GM12878 (cell line): ENCODE results near the gene ZGLP1. TPM values are rescaled to one million over a fixed set of nuclear protein-coding genes. Genes with fewer than 3 reads are reported as not detected.

Source experiments
- BCL11A ChIP-seq: IDR thresholded peaks from 2 replicates; pipeline ENCODE4 v1.6.1; 2011; ENCODE audit warnings: low read depth, low read length
- CHD4 ChIP-seq: fragments of 200-600 bp; sonication (generic); IDR thresholded peaks from 2 replicates; pipeline ENCODE4 v1.6.1; 2016; ENCODE audit warnings: mild to moderate bottlenecking
- CUX1 ChIP-seq: IDR thresholded peaks from 2 replicates; pipeline ENCODE4 v1.6.1; 2012; ENCODE audit warnings: improper control_type of control experiment, low read depth, low read length; ENCODE audit not compliant: insufficient replicate concordance
- FOXK2 ChIP-seq: fragments of 450-650 bp; IDR thresholded peaks from 2 replicates; pipeline ENCODE4 v1.6.1; 2017; ENCODE audit warnings: mild to moderate bottlenecking, moderate library complexity
- FOXM1 ChIP-seq: IDR thresholded peaks from 2 replicates; pipeline ENCODE4 v1.6.1; 2012; ENCODE audit warnings: low read depth, mild to moderate bottlenecking, inconsistent platforms, low read length, moderate library complexity
- HDGF ChIP-seq: fragments of 450-650 bp; IDR thresholded peaks from 2 replicates; pipeline ENCODE4 v1.6.1; 2016; ENCODE audit warnings: antibody characterized with exemption
- IKZF1 ChIP-seq: fragments of 450-650 bp; conservative IDR thresholded peaks from 2 replicates; pipeline ENCODE4 v1.6.1; 2017; ENCODE audit warnings: antibody characterized with exemption, mild to moderate bottlenecking
- IKZF2 ChIP-seq, 2 experiments: fragments of 450-650 bp; IDR thresholded peaks; 2 replicates each; pipeline ENCODE4 v1.6.1; 2017; ENCODE audit warnings: mild to moderate bottlenecking in 2 of 2, moderate library complexity in 2 of 2
- KAT2A ChIP-seq: conservative IDR thresholded peaks from 2 replicates; pipeline ENCODE4 v1.6.1; 2011; ENCODE audit warnings: low read depth, low read length; ENCODE audit not compliant: control insufficient read depth
- MTA2 ChIP-seq: fragments of 450-650 bp; IDR thresholded peaks from 2 replicates; pipeline ENCODE4 v1.6.1; 2016; ENCODE audit warnings: low read depth, mild to moderate bottlenecking, moderate library complexity
- MXI1 ChIP-seq: fragments of 150-350 bp; IDR thresholded peaks from 2 replicates; pipeline ENCODE4 v1.6.1; 2011; ENCODE audit warnings: low read depth, mild to moderate bottlenecking, inconsistent platforms, low read length, improper control_type of control experiment
- NFYA ChIP-seq: IDR thresholded peaks from 2 replicates; pipeline ENCODE4 v1.6.1; 2011; ENCODE audit warnings: low read depth, mild to moderate bottlenecking, low read length, improper control_type of control experiment, borderline replicate concordance
- PAX8 ChIP-seq: fragments of 450-650 bp; IDR thresholded peaks from 2 replicates; pipeline ENCODE4 v1.6.1; 2017; ENCODE audit warnings: mild to moderate bottlenecking, moderate library complexity
- PBX3 ChIP-seq: IDR thresholded peaks from 2 replicates; pipeline ENCODE4 v1.6.1; 2011; ENCODE audit warnings: mild to moderate bottlenecking, low read depth, low read length, moderate library complexity; ENCODE audit not compliant: insufficient replicate concordance
- POU2F2 ChIP-seq: IDR thresholded peaks from 3 replicates; pipeline ENCODE4 v1.6.1; 2011; ENCODE audit warnings: low read depth, mild to moderate bottlenecking, low read length, borderline replicate concordance
- RUNX3 ChIP-seq: IDR thresholded peaks from 2 replicates; pipeline ENCODE4 v1.6.1; 2012; ENCODE audit warnings: low read length, inconsistent platforms
- SMARCA5 ChIP-seq: fragments of 450-650 bp; IDR thresholded peaks from 2 replicates; pipeline ENCODE4 v1.6.1; 2017; ENCODE audit warnings: mild to moderate bottlenecking
- SMC3 ChIP-seq: IDR thresholded peaks from 2 replicates; pipeline ENCODE4 v1.6.1; 2011; ENCODE audit warnings: low read length, improper control_type of control experiment, borderline replicate concordance
- ZNF274 ChIP-seq: IDR thresholded peaks from one replicate; pipeline ENCODE4 v1.8.0; 2011; ENCODE audit not compliant: insufficient read length, insufficient read depth
- polyA plus RNA-seq, 11 experiments: library from polyadenylated mRNA; depleted of rRNA in 4 of 11; unstranded in 6 of 11; stranded (reverse) in 5 of 11; fragments of >200 nt; fragmentation: Nextera tagmentation in 4 of 11; fragmentation: Illumina TruSeq in 1 of 11; extraction: Ambion mirVana in 4 of 11; extraction: Trizol in 1 of 11; gene quantifications; 1 replicate in 1 of 11; 2 replicates in 10 of 11; pipeline versions ENCODE4 v1.2.1 to v1.2.3, GENCODE V29; 2011 to 2016; ENCODE audit warnings: inconsistent platforms in 2 of 11, missing spikeins in 2 of 11, low read depth in 1 of 11
- total RNA-seq, 4 experiments: library from RNA; depleted of rRNA in 3 of 4; stranded (reverse); fragments of >200 nt in 3 of 4; fragmentation: Illumina TruSeq in 1 of 4; extraction: Trizol in 1 of 4; gene quantifications; 2 replicates each; pipeline versions ENCODE4 v1.2.1 to v1.2.3, GENCODE V29; 2013 to 2021
- TF ChIP-seq, protein P1 (sequence below): IDR thresholded peaks from 2 replicates; pipeline ENCODE4 v1.6.1; 2012; ENCODE audit warnings: low read depth, low read length, improper control_type of control experiment
- TF ChIP-seq, protein P2 (sequence below): fragments of 450-650 bp; IDR thresholded peaks from 2 replicates; pipeline ENCODE4 v1.6.1; 2017; ENCODE audit warnings: low read depth, mild to moderate bottlenecking, moderate library complexity

ZGLP1 gene
- total and polyA plus RNA-seq, 10 of the 15 experiments (the other 5 are each of a cell fraction or from before 2014, with no cell fraction given) = 0.29 to 5.6 (median 1.3) TPM

GRCh38 chr19:10259162-10259905, 50.3 kb downstream of the ZGLP1 start (continued):
- TF ChIP-seq MTA2 = no peak
- no peak for TF ChIP-seq FOXM1
- peak; percentile 79 for TF ChIP-seq RUNX3
- TF ChIP-seq, protein P1, sequence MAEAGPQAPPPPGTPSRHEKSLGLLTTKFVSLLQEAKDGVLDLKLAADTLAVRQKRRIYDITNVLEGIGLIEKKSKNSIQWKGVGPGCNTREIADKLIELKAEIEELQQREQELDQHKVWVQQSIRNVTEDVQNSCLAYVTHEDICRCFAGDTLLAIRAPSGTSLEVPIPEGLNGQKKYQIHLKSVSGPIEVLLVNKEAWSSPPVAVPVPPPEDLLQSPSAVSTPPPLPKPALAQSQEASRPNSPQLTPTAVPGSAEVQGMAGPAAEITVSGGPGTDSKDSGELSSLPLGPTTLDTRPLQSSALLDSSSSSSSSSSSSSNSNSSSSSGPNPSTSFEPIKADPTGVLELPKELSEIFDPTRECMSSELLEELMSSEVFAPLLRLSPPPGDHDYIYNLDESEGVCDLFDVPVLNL = no peak
- TF ChIP-seq POU2F2 = 0 out of 3 replicates have a peak, but pooled peaks have one; percentile 19
- no peak for TF ChIP-seq ZNF274
- peak; percentile 5 for TF ChIP-seq PBX3
- no peak for TF ChIP-seq CUX1
- peak; percentile 89 for TF ChIP-seq HDGF
- peak; percentile 75 for TF ChIP-seq SMC3
- TF ChIP-seq, protein P2, sequence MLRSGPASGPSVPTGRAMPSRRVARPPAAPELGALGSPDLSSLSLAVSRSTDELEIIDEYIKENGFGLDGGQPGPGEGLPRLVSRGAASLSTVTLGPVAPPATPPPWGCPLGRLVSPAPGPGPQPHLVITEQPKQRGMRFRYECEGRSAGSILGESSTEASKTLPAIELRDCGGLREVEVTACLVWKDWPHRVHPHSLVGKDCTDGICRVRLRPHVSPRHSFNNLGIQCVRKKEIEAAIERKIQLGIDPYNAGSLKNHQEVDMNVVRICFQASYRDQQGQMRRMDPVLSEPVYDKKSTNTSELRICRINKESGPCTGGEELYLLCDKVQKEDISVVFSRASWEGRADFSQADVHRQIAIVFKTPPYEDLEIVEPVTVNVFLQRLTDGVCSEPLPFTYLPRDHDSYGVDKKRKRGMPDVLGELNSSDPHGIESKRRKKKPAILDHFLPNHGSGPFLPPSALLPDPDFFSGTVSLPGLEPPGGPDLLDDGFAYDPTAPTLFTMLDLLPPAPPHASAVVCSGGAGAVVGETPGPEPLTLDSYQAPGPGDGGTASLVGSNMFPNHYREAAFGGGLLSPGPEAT = no peak
- TF ChIP-seq BCL11A = no peak
- TF ChIP-seq IKZF1 = 0 out of 2 replicates have a peak, but pooled peaks have one; percentile 13
- no peak for TF ChIP-seq CHD4
- TF ChIP-seq NFYA = no peak
- TF ChIP-seq FOXK2 = no peak
- no peak; a peak in 1 of 4 replicates for TF ChIP-seq IKZF2 (IDR thresholded peaks at IDR 0.05)
- no peak for TF ChIP-seq PAX8
- TF ChIP-seq MXI1 = no peak
- 0 out of 2 replicates have a peak, but pooled peaks have one; percentile 14 for TF ChIP-seq SMARCA5
- TF ChIP-seq KAT2A = no peak
